H9 (cell line): ENCODE measurements around the gene ZNF69. TPM values are rescaled to one million over a fixed set of nuclear protein-coding genes. Genes with fewer than 3 reads are reported as not detected.
"Not testable (repeated sequence)": the region's sequence is repeated elsewhere in the genome, so short reads cannot be mapped to it uniquely, and the experiment has no call there.

Experiments
- DNase-seq: peaks from one replicate; pipeline ENCODE4 v3.0.0-alpha.2; 2017
- H2AFZ ChIP-seq: one replicate; pipeline ENCODE4 v1.6.1; 2013; ENCODE audit warnings: mild to moderate bottlenecking, low read length, control low read depth, moderate library complexity
- H2AK5ac ChIP-seq: 2 replicates; pipeline ENCODE4 v1.6.1; 2013; ENCODE audit warnings: low read length, control low read depth, mixed read lengths; ENCODE audit not compliant: insufficient read length
- H2BK120ac ChIP-seq: one replicate; pipeline ENCODE4 v1.6.1; 2013; ENCODE audit warnings: low read depth, mild to moderate bottlenecking, low read length, control low read depth, inconsistent platforms; ENCODE audit not compliant: poor library complexity, severe bottlenecking
- H2BK12ac ChIP-seq: 2 replicates; pipeline ENCODE4 v1.6.1; 2013; ENCODE audit warnings: low read length, control low read depth, mixed read lengths, low read depth; ENCODE audit not compliant: insufficient read length
- H2BK15ac ChIP-seq: 2 replicates; pipeline ENCODE4 v1.6.1; 2013; ENCODE audit warnings: low read depth, low read length, control low read depth
- H2BK20ac ChIP-seq: one replicate; pipeline ENCODE4 v1.6.1; 2013; ENCODE audit warnings: low read depth, mild to moderate bottlenecking, low read length, control low read depth, inconsistent platforms; ENCODE audit not compliant: poor library complexity, severe bottlenecking
- H2BK5ac ChIP-seq: 2 replicates; pipeline ENCODE4 v1.6.1; 2013; ENCODE audit warnings: low read length, control low read depth, mixed read lengths; ENCODE audit not compliant: insufficient read length
- H3K14ac ChIP-seq: 2 replicates; pipeline ENCODE4 v1.6.1; 2013; ENCODE audit warnings: low read length, control low read depth; ENCODE audit not compliant: insufficient read depth
- H3K18ac ChIP-seq: 2 replicates; pipeline ENCODE4 v1.6.1; 2013; ENCODE audit warnings: low read depth, mild to moderate bottlenecking, mixed read lengths, low read length, control low read depth; ENCODE audit not compliant: insufficient read length
- H3K23ac ChIP-seq: 2 replicates; pipeline ENCODE4 v1.6.1; 2013; ENCODE audit warnings: low read length, control low read depth, mixed read lengths, low read depth; ENCODE audit not compliant: insufficient read length
- H3K23me2 ChIP-seq: 2 replicates; pipeline ENCODE4 v1.6.1; 2013; ENCODE audit warnings: low read depth, mild to moderate bottlenecking, mixed read lengths, low read length, control low read depth; ENCODE audit not compliant: insufficient read length, poor library complexity, severe bottlenecking
- H3K27ac ChIP-seq: 2 replicates; pipeline ENCODE4 v1.5.1; 2013; ENCODE audit warnings: low read length, control low read depth, mixed read lengths, low read depth; ENCODE audit not compliant: insufficient read length
- H3K27me3 ChIP-seq: 2 replicates; pipeline ENCODE4 v1.6.1; 2013; ENCODE audit warnings: low read length, control low read depth, inconsistent platforms; ENCODE audit not compliant: insufficient read depth
- H3K4ac ChIP-seq: 2 replicates; pipeline ENCODE4 v1.6.1; 2013; ENCODE audit warnings: low read depth, mild to moderate bottlenecking, control low read depth, inconsistent platforms, low read length, moderate library complexity
- H3K4me1 ChIP-seq: 2 replicates; pipeline ENCODE4 v1.6.1; 2013; ENCODE audit warnings: low read length, control low read depth, inconsistent platforms; ENCODE audit not compliant: insufficient read depth
- H3K4me2 ChIP-seq: 2 replicates; pipeline ENCODE4 v1.6.1; 2013; ENCODE audit warnings: low read length, control low read depth, mixed read lengths; ENCODE audit not compliant: insufficient read length, insufficient read depth
- H3K56ac ChIP-seq: 2 replicates; pipeline ENCODE4 v1.6.1; 2013; ENCODE audit warnings: low read depth, mild to moderate bottlenecking, mixed read lengths, low read length, control low read depth; ENCODE audit not compliant: insufficient read length
- H3K79me1 ChIP-seq: 2 replicates; pipeline ENCODE4 v1.6.1; 2013; ENCODE audit warnings: low read depth, mild to moderate bottlenecking, moderate library complexity, low read length, control low read depth, inconsistent platforms; ENCODE audit not compliant: insufficient read depth, poor library complexity, severe bottlenecking
- H3K79me2 ChIP-seq: 2 replicates; pipeline ENCODE4 v1.6.1; 2013; ENCODE audit warnings: low read length, control low read depth, inconsistent platforms; ENCODE audit not compliant: insufficient read depth
- H3K9ac ChIP-seq: 2 replicates; pipeline ENCODE4 v1.6.1; 2013; ENCODE audit warnings: low read length, control low read depth, mixed read lengths; ENCODE audit not compliant: insufficient read length; ENCODE audit errors: extremely low read depth
- H3K9me3 ChIP-seq: one replicate; pipeline ENCODE4 v1.6.1; 2013; ENCODE audit warnings: low read depth, low read length, inconsistent platforms; ENCODE audit not compliant: control insufficient read depth
- H3T11ph ChIP-seq: one replicate; pipeline ENCODE4 v1.6.1; 2013; ENCODE audit warnings: mild to moderate bottlenecking, low read length, control low read depth, inconsistent platforms
- H4K20me1 ChIP-seq: one replicate; pipeline ENCODE4 v1.6.1; 2013; ENCODE audit not compliant: control insufficient read depth, insufficient read length, insufficient read depth
- H4K5ac ChIP-seq: 2 replicates; pipeline ENCODE4 v1.6.1; 2013; ENCODE audit warnings: low read depth, mild to moderate bottlenecking, mixed read lengths, low read length, control low read depth; ENCODE audit not compliant: insufficient read length
- H4K8ac ChIP-seq: replicated peaks from 2 replicates; pipeline ENCODE4 v1.6.1; 2013; ENCODE audit warnings: low read length, control low read depth, mixed read lengths, low read depth; ENCODE audit not compliant: insufficient read length
- H4K91ac ChIP-seq: 2 replicates; pipeline ENCODE4 v1.6.1; 2013; ENCODE audit warnings: low read depth, mild to moderate bottlenecking, moderate library complexity, mixed read lengths, low read length, control low read depth; ENCODE audit not compliant: insufficient read length
- H3K27ac Mint-ChIP-seq, 3 experiments: 2 replicates in 2 of 3; 3 replicates in 1 of 3; pipeline ENCODE4 v1.8.0; 2020 to 2021; ENCODE audit warnings: mixed read lengths in 3 of 3, mild to moderate bottlenecking in 1 of 3, moderate library complexity in 1 of 3
- H3K27me3 Mint-ChIP-seq: 2 replicates; pipeline ENCODE4 v1.8.0; 2021; ENCODE audit warnings: low read depth, mild to moderate bottlenecking, moderate library complexity, mixed read lengths
- H3K36me3 Mint-ChIP-seq, 3 experiments: 2 replicates in 2 of 3; 3 replicates in 1 of 3; pipeline ENCODE4 v1.8.0; 2020 to 2021; ENCODE audit warnings: low read depth in 3 of 3, mixed read lengths in 3 of 3; ENCODE audit not compliant: insufficient read depth in 1 of 3
- H3K4me1 Mint-ChIP-seq, 2 experiments: 2 replicates each; pipeline ENCODE4 v1.8.0; 2020; ENCODE audit warnings: mixed read lengths in 2 of 2
- H3K4me3 Mint-ChIP-seq, 2 experiments: 2 replicates in 1 of 2; 3 replicates in 1 of 2; pipeline ENCODE4 v1.8.0; 2020 to 2021; ENCODE audit warnings: mild to moderate bottlenecking in 2 of 2, mixed read lengths in 2 of 2, moderate library complexity in 1 of 2
- H3K9me3 Mint-ChIP-seq, 2 experiments: 2 replicates in 1 of 2; 3 replicates in 1 of 2; pipeline ENCODE4 v1.8.0; 2020; ENCODE audit warnings: mild to moderate bottlenecking in 2 of 2, mixed read lengths in 2 of 2, moderate library complexity in 1 of 2
- WGBS: extraction: QIAGEN DNeasy Blood & Tissue Kit; methylation state at CpG from one replicate; pipeline ENCODE4 v1.1.7; 2013; ENCODE audit warnings: missing lambda C conversion rate, low lambda C conversion rate, mixed read lengths; ENCODE audit not compliant: insufficient read length; ENCODE audit errors: extremely low coverage; 5-methylcytosine and 5-hydroxymethylcytosine counted together
- total RNA-seq: library from RNA; stranded (reverse); gene quantifications from 2 replicates; pipeline ENCODE4 v1.2.1, GENCODE V29; 2021

Gene ZNF69
- total RNA-seq, 1 experiment from 2014 or later = 27.3 TPM

- not testable (repeated sequence) for H2BK15ac ChIP-seq, H3K79me2 ChIP-seq, H4K20me1 ChIP-seq, H2AK5ac ChIP-seq, H3K14ac ChIP-seq, H2BK5ac ChIP-seq, H3K27ac Mint-ChIP-seq, H3K4me1 Mint-ChIP-seq, H3K18ac ChIP-seq, H2BK12ac ChIP-seq, H4K91ac ChIP-seq, H3K4me3 Mint-ChIP-seq, H2BK20ac ChIP-seq, H4K5ac ChIP-seq, H2AFZ ChIP-seq, H3K27me3 ChIP-seq, H3K56ac ChIP-seq, H3K4ac ChIP-seq, H3K79me1 ChIP-seq, H3T11ph ChIP-seq, H3K4me1 ChIP-seq, H3K4me2 ChIP-seq, H2BK120ac ChIP-seq, H3K27me3 Mint-ChIP-seq, H3K23ac ChIP-seq, H3K27ac ChIP-seq, H3K23me2 ChIP-seq, H3K9ac ChIP-seq, H4K8ac ChIP-seq, DNase-seq
- peaks cover 29% of the 10 kb centered on the region for H3K9me3 ChIP-seq
- WGBS = no CpG with 5 or more reads among the region's 4 CpGs
- peaks cover 40 to 48% (median 48%) of the 10 kb centered on the region in 3 experiments for H3K36me3 Mint-ChIP-seq
- peaks cover 85 to 87% of the 10 kb centered on the region in 2 experiments for H3K9me3 Mint-ChIP-seq
Measured at GRCh38 chr19:11914417-11915051, 27.0 kb downstream of the ZNF69 start.
